ENCODE data around the gene CCDC187. TPM values are rescaled to one million over a fixed set of nuclear protein-coding genes. Genes with fewer than 3 reads are reported as not detected.

CCDC187 gene
- total and polyA plus RNA-seq, 2 of the 4 experiments (the other 2 are of a cell fraction) = not detected

DNA sequence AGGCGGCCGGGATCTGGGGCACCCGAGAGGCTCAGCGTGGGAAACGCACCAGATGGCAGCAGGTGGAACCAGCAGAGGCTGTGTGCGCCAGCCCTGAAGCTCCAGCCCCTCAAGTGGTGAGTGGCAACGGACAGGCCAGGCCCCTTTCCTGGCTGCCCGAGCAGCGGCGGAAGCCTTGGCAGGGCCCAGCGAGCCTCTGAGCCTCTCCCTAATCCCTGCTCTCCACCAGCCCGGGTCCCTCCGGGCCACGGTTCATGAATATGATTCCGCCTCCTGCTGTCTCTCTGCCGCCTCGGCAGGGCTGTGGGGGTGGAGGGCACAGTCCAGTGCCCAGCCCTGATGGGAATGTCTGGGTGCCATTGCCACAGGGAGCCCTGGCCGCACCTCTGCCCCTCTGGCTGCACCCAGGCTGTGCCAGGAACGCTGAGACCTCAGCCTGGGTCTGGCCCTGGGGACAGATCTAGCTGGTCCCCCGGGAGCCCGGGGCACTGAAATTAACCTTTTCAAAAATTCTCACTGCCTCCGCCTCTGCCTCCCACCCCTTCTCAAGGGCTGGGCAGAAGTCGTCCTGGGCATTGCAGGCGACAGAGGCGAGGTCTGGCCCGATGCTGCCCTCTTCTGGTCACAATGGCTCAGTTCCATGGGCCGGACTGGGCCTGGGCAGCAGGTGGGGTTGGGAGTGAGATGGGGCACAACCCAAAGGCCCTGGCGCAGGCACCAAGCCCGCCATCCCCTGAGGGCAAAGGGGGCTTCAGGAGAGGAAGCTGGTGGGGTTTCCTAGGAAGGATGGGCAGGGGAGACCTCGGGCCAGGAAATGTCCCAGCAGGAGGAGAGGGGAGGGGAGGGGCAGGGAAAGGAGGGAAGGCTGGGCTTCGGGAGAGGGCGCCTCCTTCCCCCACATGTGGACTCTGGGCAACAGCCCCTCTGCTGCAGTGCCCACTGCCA is 20.3 kb downstream of the CCDC187 start:
- H3K36me3 ChIP-seq (ENCODE audit: control insufficient read depth, insufficient read depth, low read length) = no peaks in the 10 kb centered on the region
- TF ChIP-seq CHD1 (IDR thresholded peaks at IDR 0.05; ENCODE audit: low read depth, low read length) (no peak), SMC3 (IDR thresholded peaks at IDR 0.05; ENCODE audit: low read depth, low read length) (peak; percentile 85), CTCF (conservative IDR thresholded peaks at IDR 0.05; ENCODE audit: low read depth, low read length) (peak; percentile 90), MAZ (IDR thresholded peaks at IDR 0.05; ENCODE audit: borderline replicate concordance, low read depth, low read length) (peak; percentile 39; the same call in 1 of the 2 replicates), BHLHE40 (IDR thresholded peaks at IDR 0.05; ENCODE audit: low read depth, low read length) (no peak), RAD21 (IDR thresholded peaks at IDR 0.05; ENCODE audit: low read length) (peak; percentile 91)
- intact Hi-C loops (cut with micrococcal nuclease) = loop anchor here (1.0 kb wide), 2 partner anchors 113 to 150 kb away; no protein-coding TSS in a partner anchor
- BruUV-seq (replicated peaks) = no TSS peak
- H4K20me1 ChIP-seq (ENCODE audit: insufficient read depth, low read length) = no peaks in the 10 kb centered on the region; the same call in 1 of the 2 replicates
- no peak overlapping the region for H3K18ac ChIP-seq (ENCODE audit: low read depth, low read length)
- no peak overlapping the region for H2BK15ac ChIP-seq (ENCODE audit: low read depth, low read length)
- dilution Hi-C loops (cut with HindIII; ENCODE audit: low sequenced_read_pairs, unreplicated experiment) = no loop called here
- H3K4me1 ChIP-seq (ENCODE audit: control insufficient read depth, insufficient read depth, low read length) = no peaks in the 10 kb centered on the region
- no peak overlapping the region for H3K4me2 ChIP-seq (ENCODE audit: low read depth, low read length)
- H3K23ac ChIP-seq (ENCODE audit: low read depth, low read length) = no peak overlapping the region
- no peak overlapping the region for H3K9ac ChIP-seq (ENCODE audit: low read depth, low read length)
- DNase-seq (peak; percentile 52), ATAC-seq (ENCODE audit: low read depth) (peak; percentile 99)
- no peak overlapping the region for H2BK120ac ChIP-seq (ENCODE audit: low read depth, low read length)
- H3K4me3 ChIP-seq (ENCODE audit: insufficient read depth, low read depth, low read length) = no peak overlapping the region
- H2BK5ac ChIP-seq (ENCODE audit: low read depth, low read length, poor library complexity, severe bottlenecking) = no peak overlapping the region
- no peak overlapping the region for H4K91ac ChIP-seq (ENCODE audit: insufficient read depth, low read depth, low read length)
- H4K5ac ChIP-seq (ENCODE audit: low read depth, low read length) = no peak overlapping the region
- no peak overlapping the region for H3K27ac ChIP-seq (ENCODE audit: insufficient read depth, low read length)
- peak overlapping the region; percentile 61 for H2AFZ ChIP-seq (replicated peaks; ENCODE audit: low read length, poor library complexity)
- H3K79me1 ChIP-seq (ENCODE audit: low read depth in 1 of 2, low read length in 2 of 2) = no peaks in the 10 kb centered on the region
- WGBS, 2 experiments (ENCODE audit: extremely low coverage in 2 of 2, insufficient read length in 1 of 2) = 77% methylated on average over 7 of the region's 32 CpGs; no CpG with 5 or more reads in 1 of the 2 experiments
- no peak overlapping the region for H3K4ac ChIP-seq (ENCODE audit: low read depth, low read length)
- no peak overlapping the region for H3K14ac ChIP-seq (replicated peaks; ENCODE audit: low read depth, low read length)
- H3K9me3 ChIP-seq (ENCODE audit: control insufficient read depth, insufficient read depth, low read length) = peaks cover 4% of the 10 kb centered on the region
- H3K56ac ChIP-seq (ENCODE audit: extremely low read depth, insufficient read depth, low read length) = no peak overlapping the region
- H2AK9ac ChIP-seq (replicated peaks; ENCODE audit: low read depth, low read length, poor library complexity) = peak overlapping the region; percentile 37
- no peak overlapping the region for H2BK20ac ChIP-seq (ENCODE audit: low read depth, low read length)
- ChIA-PET CTCF (interaction anchor here (0.7 to 0.9 kb wide), 2 partner anchors 18 to 108 kb away, joined by 3 read pairs; no protein-coding TSS in a partner anchor), POLR2A (ENCODE audit: unreplicated experiment) (no interaction called here)
- peaks cover 26% of the 10 kb centered on the region for H3K27me3 ChIP-seq (ENCODE audit: control insufficient read depth, insufficient read depth, low read length)
- H3K9me1 ChIP-seq (ENCODE audit: insufficient read depth, low read length) = no peaks in the 10 kb centered on the region
- no peak overlapping the region for H2AK5ac ChIP-seq (ENCODE audit: low read depth, low read length)
- in situ Hi-C loops (cut with MboI; ENCODE audit: low sequenced_read_pairs) = no loop called here
- no peak overlapping the region for H4K8ac ChIP-seq (ENCODE audit: low read depth in 2 of 2, low read length in 2 of 2)
